Heart left ventricle (tissue), 16 donors: Measurements from ENCODE around the gene CBFA2T3. TPM values are rescaled to one million over a fixed set of nuclear protein-coding genes. Genes with fewer than 3 reads are reported as not detected.

Experiments used
- ATAC-seq, 4 donors: fragments of 200-7000 bp; cut with Tn5 transposase; one replicate each; pipeline ENCODE4 v1.9.1; 2020 to 2022; ENCODE audit warnings: moderate library complexity in 4 of 4, mild to moderate bottlenecking in 3 of 4, moderate number of reproducible peaks in 1 of 4
- DNase-seq, 5 donors: peaks; one replicate each; pipeline ENCODE4 v3.0.0-alpha.2; 2020
- H3K27ac ChIP-seq, 12 donors: fragments of 200-600 bp; sonication (generic) in 4 of 12; one replicate each; pipeline versions ENCODE4 v1.5.0 to v1.8.0; 2016 to 2022; ENCODE audit warnings: mild to moderate bottlenecking in 2 of 12
- H3K27me3 ChIP-seq, 9 donors: fragments of 200-600 bp; sonication (generic) in 2 of 9; one replicate each; pipeline versions ENCODE4 v1.5.1 to v1.8.0; 2016 to 2022; ENCODE audit warnings: mild to moderate bottlenecking in 3 of 9
- H3K36me3 ChIP-seq, 9 donors: fragments of 200-600 bp; sonication (generic) in 2 of 9; one replicate each; pipeline versions ENCODE4 v1.5.0 to v1.8.0; 2018 to 2022; ENCODE audit warnings: mild to moderate bottlenecking in 2 of 9
- H3K4me1 ChIP-seq, 12 donors: fragments of 200-600 bp; sonication (generic) in 4 of 12; one replicate each; pipeline versions ENCODE4 v1.5.0 to v1.8.0; 2016 to 2022; ENCODE audit warnings: mild to moderate bottlenecking in 3 of 12
- H3K4me3 ChIP-seq, 12 donors: fragments of 200-600 bp; sonication (generic) in 4 of 12; one replicate each; pipeline versions ENCODE4 v1.5.0 to v1.8.0; 2017 to 2022; ENCODE audit warnings: mild to moderate bottlenecking in 9 of 12, moderate library complexity in 4 of 12
- H3K9me3 ChIP-seq, 12 donors: fragments of 200-600 bp; sonication (generic) in 4 of 12; one replicate each; pipeline versions ENCODE4 v1.5.0 to v1.8.0; 2016 to 2022; ENCODE audit warnings: mild to moderate bottlenecking in 1 of 12
- CTCF ChIP-seq, 12 donors: fragments of 200-600 bp; sonication (generic) in 4 of 12; IDR thresholded peaks; one replicate each; pipeline versions ENCODE4 v1.5.0 to v1.8.0; 2018 to 2022; ENCODE audit warnings: antibody characterized with exemption in 12 of 12, mild to moderate bottlenecking in 5 of 12
- POLR2A ChIP-seq, 2 donors: fragments of 450-650 bp; IDR thresholded peaks; one replicate each; pipeline ENCODE4 v1.6.1; 2017; ENCODE audit warnings: antibody characterized with exemption in 2 of 2, mild to moderate bottlenecking in 2 of 2, moderate library complexity in 2 of 2
- WGBS, 4 donors: extraction: QIAGEN DNeasy Blood & Tissue Kit in 2 of 4; methylation state at CpG; one replicate each; pipeline versions ENCODE4 v1.1.5 to v1.1.7; 2013 to 2018; 5-methylcytosine and 5-hydroxymethylcytosine counted together
- intact Hi-C, 10 donors: fragments of 100-400 bp; cut with DNase I; formaldehyde crosslinking; loops; one replicate each; pipeline versions ENCODE4 v1.11.1 to v1.14.2; 2022
- polyA plus RNA-seq, 2 donors: library from polyadenylated mRNA; stranded (reverse); fragments of 200-250 nt; gene quantifications; one replicate each; pipeline ENCODE4 v1.2.3, GENCODE V29; 2013
- total RNA-seq, 9 donors: library from RNA; depleted of rRNA in 2 of 9; stranded (reverse); fragments of >200 nt in 2 of 9; fragmentation: NEBNext Ultra II Directional in 3 of 9; extraction: Animal tissue kit (Norgen Biotek cat#: 25700) in 3 of 9; gene quantifications; one replicate each; pipeline versions ENCODE4 v1.1.0 to v1.2.4, GENCODE V29; 2016 to 2023
- donor health status: ischemic (EF 13 %, LVEDD 7.1; RV severe dilation, severe dysfunction).
- donor health status: healthy with polysubstance abuse.
- donor health status: DM: no; HTN: yes; CAD: no.
- donor health status: DM: no; HTN: no; CAD: no.
- donor health status: ischemic (EF 25% LVEDD 6.9; RV normal size, moderate dysfunction).
- donor health status: ischemic (EF 25% LVEDD 5.7; RV mildly dilated, moderate dysfunction).
- donor health status: healthy.
- donor health status: DM: yes; HTN: yes; CAD: no.
- donor health status: ischemic (EF 35%, LVEDD 5.7; RV mildly dilated, moderate dysfunction).
- donor health status: nonischemic (EF 11% LVEDD 7.7; RV severe dilation, severe dysfunction).
- donor health status: DM: yes; HTN: yes; CAD: no.
- donor health status: PGD.
- donor health status: ischemic (EF 29% LVEDD 5.4; RV normal size, mild dysfunction).
- donor health status: nonischemic (EF 23%, LVEDD 6.1; RV moderate dilation, normal function).

Gene CBFA2T3
- total and polyA plus RNA-seq, 11 donors = 5.0 to 12.0 (median 5.8) TPM

DNA sequence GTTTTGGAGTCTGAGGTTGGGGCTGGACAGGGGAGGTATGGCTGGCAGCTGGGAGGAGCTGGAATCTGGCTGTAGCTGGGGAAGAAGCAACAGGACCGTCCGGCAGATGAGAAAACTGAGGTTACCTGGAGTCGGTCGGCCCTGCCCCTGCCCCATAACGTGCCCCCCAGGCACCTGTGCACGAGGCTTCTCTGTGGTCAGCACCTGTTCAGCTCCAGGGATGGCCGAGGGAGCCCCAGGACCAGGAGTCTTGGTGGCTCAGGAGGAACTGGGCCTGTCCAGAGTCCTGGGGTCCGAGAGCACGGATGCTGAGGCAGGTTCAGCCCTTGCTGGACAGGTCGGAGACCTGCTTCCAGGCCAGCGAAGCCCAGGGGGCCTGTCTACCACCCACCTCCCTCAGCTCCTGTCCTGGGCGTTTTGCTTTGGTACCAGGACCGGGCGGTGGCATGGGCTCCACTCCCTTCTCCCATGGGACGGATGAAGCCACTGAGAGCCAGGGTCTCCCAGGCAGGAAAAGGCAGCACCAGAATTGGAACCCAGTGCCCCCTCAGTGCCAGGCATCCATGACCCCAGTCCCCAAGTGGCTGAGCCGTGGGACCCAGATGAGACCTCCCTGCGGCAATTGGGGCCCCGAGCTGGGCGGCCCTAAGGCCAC is 17.1 kb upstream of the CBFA2T3 start:
- no peak overlapping the region for H3K4me3 ChIP-seq
- H3K27me3 ChIP-seq = peaks cover 14 to 73% (median 29%) of the 10 kb centered on the region in 9 donors
- no peak for DNase-seq
- intact Hi-C loops = no loop called here
- ATAC-seq = no peak
- TF ChIP-seq CTCF (IDR thresholded peaks at IDR 0.05) = no peak
- no peak for TF ChIP-seq POLR2A (IDR thresholded peaks at IDR 0.05)
- no peak overlapping the region for H3K27ac ChIP-seq
- peaks cover 0 to 9% (median 0%) of the 10 kb centered on the region in 12 donors for H3K4me1 ChIP-seq
- no peaks in the 10 kb centered on the region for H3K36me3 ChIP-seq
- H3K9me3 ChIP-seq = peaks cover 0 to 24% (median 15%) of the 10 kb centered on the region in 12 donors
- WGBS, 4 donors = 73 to 85% (median 82%) methylated on average over 6 to 19 of the region's 19 CpGs

GRCh38 chr16:88993166-88993761 is 16.3 kb upstream of the CBFA2T3 start:
- DNase-seq (no peak), ATAC-seq (peak in 2 of 4 donors; percentile 24 to 30)
- 6 to 16% (median 8%) methylated on average over 5 to 6 of the region's 6 CpGs for WGBS, 4 donors
- peaks cover 0 to 16% (median 13%) of the 10 kb centered on the region in 12 donors for H3K9me3 ChIP-seq
- no peak overlapping the region for H3K4me3 ChIP-seq
- intact Hi-C loops = no loop called here
- H3K27ac ChIP-seq = no peak overlapping the region
- H3K36me3 ChIP-seq = no peaks in the 10 kb centered on the region
- no peak for TF ChIP-seq POLR2A (IDR thresholded peaks at IDR 0.05)
- TF ChIP-seq CTCF (IDR thresholded peaks at IDR 0.05) = no peak
- H3K27me3 ChIP-seq = peaks cover 14 to 73% (median 29%) of the 10 kb centered on the region in 9 donors
- H3K4me1 ChIP-seq = peaks cover 0 to 9% (median 0%) of the 10 kb centered on the region in 12 donors

GRCh38 chr16:88992351-88993165 is 15.6 kb upstream of the CBFA2T3 start:
- Histone ChIP-seq H3K36me3 (no peaks in the 10 kb centered on the region), H3K4me3 (no peak overlapping the region), H3K27ac (no peak overlapping the region), H3K27me3 (peaks cover 14 to 73% (median 29%) of the 10 kb centered on the region in 9 donors), H3K9me3 (peaks cover 0 to 9% (median 6%) of the 10 kb centered on the region in 12 donors), H3K4me1 (peaks cover 0 to 9% (median 0%) of the 10 kb centered on the region in 12 donors)
- peak in 1 of 5 donors; percentile 56 for DNase-seq
- no peak for TF ChIP-seq CTCF (IDR thresholded peaks at IDR 0.05)
- no peak for TF ChIP-seq POLR2A (IDR thresholded peaks at IDR 0.05)
- intact Hi-C loops = no loop called here
- WGBS, 4 donors = 29 to 56% (median 43%) methylated on average over 9 to 36 of the region's 36 CpGs
- no peak for ATAC-seq
